HL-60 (cell line): ENCODE measurements around the gene AFF1.

Experiments used
- CTCF ChIP-seq: IDR thresholded peaks from one replicate; pipeline ENCODE4 v1.5.1; 2011; ENCODE audit warnings: low read length, control low read depth, inconsistent platforms; ENCODE audit not compliant: insufficient read depth
- GABPA ChIP-seq: IDR thresholded peaks from 2 replicates; pipeline ENCODE4 v1.6.1; 2012; ENCODE audit warnings: low read depth
- POLR2AphosphoS5 ChIP-seq: IDR thresholded peaks from 2 replicates; pipeline ENCODE4 v1.6.1; 2012; ENCODE audit warnings: low read depth
- REST ChIP-seq: IDR thresholded peaks from 2 replicates; pipeline ENCODE4 v1.6.1; 2012; ENCODE audit warnings: low read depth; ENCODE audit not compliant: insufficient replicate concordance

GRCh38 chr4:86934771-86935565 lies at the start of gene AFF1:
- peak; percentile 81; the same call in 1 of the 2 replicates for TF ChIP-seq POLR2AphosphoS5
- TF ChIP-seq CTCF, result no peak
- no peak for TF ChIP-seq REST
- TF ChIP-seq GABPA, result no peak
